Measurements from ENCODE around the gene GAB3.
"Not testable (repeated sequence)": the region's sequence is repeated elsewhere in the genome, so short reads cannot be mapped to it uniquely, and the experiment has no call there.

The GAB3 gene

GRCh38 chrX:154655346-154655745 is 95.5 kb downstream of the GAB3 start:
- H3K36me3 ChIP-seq (ENCODE audit: control insufficient read depth in 2 of 2, insufficient read depth in 2 of 2, low read length in 2 of 2): no peaks in the 10 kb centered on the region

DNA sequence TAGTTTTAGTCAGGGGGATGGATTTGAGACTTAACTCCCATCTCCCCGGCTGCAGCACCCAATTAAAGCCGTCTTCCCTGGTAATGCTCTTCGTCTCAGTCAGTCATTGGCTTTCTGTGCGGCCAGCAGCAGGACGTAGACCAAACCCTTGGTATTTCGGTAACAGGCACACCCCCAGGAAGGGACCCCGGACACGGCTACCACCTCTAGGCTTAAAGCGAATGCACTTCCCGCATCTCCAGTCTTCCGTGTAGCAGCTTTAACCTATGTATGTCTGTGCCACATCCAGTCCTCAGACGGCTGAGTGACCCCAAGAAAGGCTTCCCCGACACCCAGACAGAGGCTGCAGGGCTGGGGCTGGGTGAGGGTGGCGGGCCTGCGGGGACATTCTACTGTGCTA is 96.0 kb downstream of the GAB3 start:
- H3K27me3 ChIP-seq (ENCODE audit: control insufficient read depth in 1 of 2, insufficient read depth in 2 of 2, low read length in 2 of 2): no peaks in the 10 kb centered on the region

More at GRCh38 chrX:154655346-154655745, 95.5 kb downstream of the GAB3 start:
- Histone ChIP-seq H3K9ac (ENCODE audit: low read length in 2 of 2) (no peak overlapping the region), H3K27me3 (ENCODE audit: control insufficient read depth in 1 of 2, insufficient read depth in 2 of 2, low read length in 2 of 2) (no peaks in the 10 kb centered on the region), H3K4me3 (ENCODE audit: low read length in 2 of 2) (no peak overlapping the region), H3K27ac (ENCODE audit: low read length) (no peak overlapping the region), H3K4me1 (ENCODE audit: control insufficient read depth, insufficient read depth, low read length) (no peaks in the 10 kb centered on the region), H3K9me3 (ENCODE audit: control insufficient read depth in 2 of 2, low read length in 2 of 2) (no peaks in the 10 kb centered on the region)

DNA sequence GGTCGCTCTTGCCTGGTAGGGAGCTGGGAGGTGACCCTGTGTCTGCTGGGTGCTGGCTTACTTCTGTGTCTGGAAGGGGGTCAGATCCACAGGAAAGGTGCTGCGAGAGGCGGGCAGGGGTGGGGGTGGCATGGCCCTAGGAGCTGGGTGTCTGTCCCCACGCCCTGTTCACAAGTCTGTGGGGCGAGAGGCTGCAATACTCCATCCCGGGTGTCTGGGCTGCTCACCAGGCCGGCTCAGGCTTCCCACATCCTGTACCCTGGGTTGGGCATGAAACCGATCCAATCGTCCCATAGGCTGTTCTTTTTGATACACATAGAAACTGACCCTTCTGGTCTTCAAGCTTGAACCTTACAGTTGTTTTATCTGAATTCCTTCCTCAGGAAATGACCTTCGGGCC is 96.5 kb downstream of the GAB3 start:
- Histone ChIP-seq H3K27ac (ENCODE audit: low read length) (no peak overlapping the region), H3K9me3 (ENCODE audit: control insufficient read depth in 2 of 2, low read length in 2 of 2) (no peaks in the 10 kb centered on the region), H3K36me3 (ENCODE audit: control insufficient read depth in 2 of 2, insufficient read depth in 2 of 2, low read length in 2 of 2) (no peaks in the 10 kb centered on the region), H3K4me1 (ENCODE audit: control insufficient read depth, insufficient read depth, low read length) (no peaks in the 10 kb centered on the region), H3K4me3 (ENCODE audit: low read length in 2 of 2) (no peak overlapping the region), H3K9ac (ENCODE audit: low read length in 2 of 2) (no peak overlapping the region), H3K27me3 (ENCODE audit: control insufficient read depth in 1 of 2, insufficient read depth in 2 of 2, low read length in 2 of 2) (no peaks in the 10 kb centered on the region)

More for the DNA sequence above, 96.0 kb downstream of the GAB3 start:
- Histone ChIP-seq H3K27ac (ENCODE audit: low read length) (no peak overlapping the region), H3K36me3 (ENCODE audit: control insufficient read depth in 2 of 2, insufficient read depth in 2 of 2, low read length in 2 of 2) (no peaks in the 10 kb centered on the region), H3K9me3 (ENCODE audit: control insufficient read depth in 2 of 2, low read length in 2 of 2) (no peaks in the 10 kb centered on the region), H3K4me3 (ENCODE audit: low read length in 2 of 2) (no peak overlapping the region), H3K4me1 (ENCODE audit: control insufficient read depth, insufficient read depth, low read length) (no peaks in the 10 kb centered on the region), H3K9ac (ENCODE audit: low read length in 2 of 2) (no peak overlapping the region)

- H3K27me3 ChIP-seq (ENCODE audit: control insufficient read depth in 1 of 2, insufficient read depth in 2 of 2, low read length in 2 of 2); H3K27ac ChIP-seq (ENCODE audit: low read length); H3K9me3 ChIP-seq (ENCODE audit: control insufficient read depth in 2 of 2, low read length in 2 of 2); H3K4me1 ChIP-seq (ENCODE audit: control insufficient read depth, insufficient read depth, low read length); H3K4me3 ChIP-seq (ENCODE audit: low read length in 2 of 2); H3K36me3 ChIP-seq (ENCODE audit: control insufficient read depth in 2 of 2, insufficient read depth in 2 of 2, low read length in 2 of 2); H3K9ac ChIP-seq (ENCODE audit: low read length in 2 of 2): not testable (repeated sequence)
Measured at GRCh38 chrX:154653413-154653812, 97.5 kb downstream of the GAB3 start, which contains the start of gene CTAG2. Gene CTAG2 (minus strand): TSS chrX:154653579. CDS start chrX:154653515, 64 bp downstream.

DNA sequence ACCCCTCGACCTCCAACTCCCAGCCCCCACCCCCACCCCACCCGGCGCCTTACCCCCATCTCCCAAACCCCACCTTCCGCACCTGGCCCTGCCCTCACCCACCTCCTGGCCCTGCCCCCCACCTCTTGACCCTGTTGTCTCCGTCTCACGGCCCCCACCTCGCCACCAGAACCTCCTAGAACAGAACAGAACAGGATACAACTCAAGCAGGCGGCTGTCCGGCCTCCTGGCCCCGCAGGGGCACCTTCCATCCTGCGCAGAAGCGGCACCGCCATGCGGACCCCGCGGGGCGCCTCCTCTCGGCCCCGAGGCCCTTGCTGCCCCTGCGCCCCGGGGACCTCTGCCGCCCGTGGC is 97.9 kb downstream of the GAB3 start:
- H3K9me3 ChIP-seq (ENCODE audit: control insufficient read depth in 2 of 2, low read length in 2 of 2): no peaks in the 10 kb centered on the region
- no peak overlapping the region for H3K27ac ChIP-seq (ENCODE audit: low read length)
- no peaks in the 10 kb centered on the region for H3K36me3 ChIP-seq (ENCODE audit: control insufficient read depth in 2 of 2, insufficient read depth in 2 of 2, low read length in 2 of 2)
- H3K4me1 ChIP-seq (ENCODE audit: control insufficient read depth, insufficient read depth, low read length): no peaks in the 10 kb centered on the region
- H3K4me3 ChIP-seq (ENCODE audit: low read length in 2 of 2): no peak overlapping the region
- H3K27me3 ChIP-seq (ENCODE audit: control insufficient read depth in 1 of 2, insufficient read depth in 2 of 2, low read length in 2 of 2): peaks cover 0 to 2% of the 10 kb centered on the region in 2 donors
- no peak overlapping the region for H3K9ac ChIP-seq (ENCODE audit: low read length in 2 of 2)

GRCh38 chrX:154652311-154653047 is 98.4 kb downstream of the GAB3 start:
- no peaks in the 10 kb centered on the region for H3K36me3 ChIP-seq (ENCODE audit: control insufficient read depth in 2 of 2, insufficient read depth in 2 of 2, low read length in 2 of 2)
- peaks cover 0 to 2% of the 10 kb centered on the region in 2 donors for H3K27me3 ChIP-seq (ENCODE audit: control insufficient read depth in 1 of 2, insufficient read depth in 2 of 2, low read length in 2 of 2)
- no peak overlapping the region for H3K4me3 ChIP-seq (ENCODE audit: low read length in 2 of 2)
- H3K9me3 ChIP-seq (ENCODE audit: control insufficient read depth in 2 of 2, low read length in 2 of 2): no peaks in the 10 kb centered on the region
- H3K9ac ChIP-seq (ENCODE audit: low read length in 2 of 2): no peak overlapping the region
- no peak overlapping the region for H3K27ac ChIP-seq (ENCODE audit: low read length)
- no peaks in the 10 kb centered on the region for H3K4me1 ChIP-seq (ENCODE audit: control insufficient read depth, insufficient read depth, low read length)

DNA sequence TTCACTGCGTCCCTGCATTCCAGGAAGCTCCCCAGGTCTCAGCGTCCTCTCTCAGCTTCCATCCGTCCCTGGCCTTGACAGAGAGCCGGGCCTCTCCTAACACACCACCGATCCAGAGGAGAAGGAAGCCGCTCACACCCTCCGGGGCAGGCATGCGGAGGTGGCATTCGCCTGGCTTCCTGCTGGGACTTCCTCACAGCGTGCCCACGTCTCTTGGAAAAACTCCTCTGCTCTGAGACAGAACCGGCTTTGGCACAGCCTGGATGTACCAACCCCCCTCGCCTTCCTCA is 100.7 kb downstream of the GAB3 start:
- H3K27ac ChIP-seq (ENCODE audit: low read length): no peak overlapping the region
- no peak overlapping the region for H3K9ac ChIP-seq (ENCODE audit: low read length in 2 of 2)
- no peaks in the 10 kb centered on the region for H3K36me3 ChIP-seq (ENCODE audit: control insufficient read depth in 2 of 2, insufficient read depth in 2 of 2, low read length in 2 of 2)
- H3K4me3 ChIP-seq (ENCODE audit: low read length in 2 of 2): no peak overlapping the region
- H3K27me3 ChIP-seq (ENCODE audit: control insufficient read depth in 1 of 2, insufficient read depth in 2 of 2, low read length in 2 of 2): peaks cover 0 to 2% of the 10 kb centered on the region in 2 donors
- H3K9me3 ChIP-seq (ENCODE audit: control insufficient read depth in 2 of 2, low read length in 2 of 2): no peaks in the 10 kb centered on the region
- H3K4me1 ChIP-seq (ENCODE audit: control insufficient read depth, insufficient read depth, low read length): no peaks in the 10 kb centered on the region

- Histone ChIP-seq H3K36me3 (ENCODE audit: control insufficient read depth in 2 of 2, insufficient read depth in 2 of 2, low read length in 2 of 2) (no peaks in the 10 kb centered on the region), H3K27ac (ENCODE audit: low read length) (no peak overlapping the region), H3K27me3 (ENCODE audit: control insufficient read depth in 1 of 2, insufficient read depth in 2 of 2, low read length in 2 of 2) (peaks cover 0 to 2% of the 10 kb centered on the region in 2 donors), H3K9me3 (ENCODE audit: control insufficient read depth in 2 of 2, low read length in 2 of 2) (no peaks in the 10 kb centered on the region), H3K4me1 (ENCODE audit: control insufficient read depth, insufficient read depth, low read length) (no peaks in the 10 kb centered on the region), H3K4me3 (ENCODE audit: low read length in 2 of 2) (no peak overlapping the region), H3K9ac (ENCODE audit: low read length in 2 of 2) (no peak overlapping the region)
Measured at GRCh38 chrX:154649503-154650220, 101.2 kb downstream of the GAB3 start.

GRCh38 chrX:154648931-154649330 is 101.9 kb downstream of the GAB3 start:
- peaks cover 0 to 2% of the 10 kb centered on the region in 2 donors for H3K27me3 ChIP-seq (ENCODE audit: control insufficient read depth in 1 of 2, insufficient read depth in 2 of 2, low read length in 2 of 2)
- H3K4me3 ChIP-seq (ENCODE audit: low read length in 2 of 2): no peak overlapping the region
- H3K4me1 ChIP-seq (ENCODE audit: control insufficient read depth, insufficient read depth, low read length): no peaks in the 10 kb centered on the region
- no peaks in the 10 kb centered on the region for H3K36me3 ChIP-seq (ENCODE audit: control insufficient read depth in 2 of 2, insufficient read depth in 2 of 2, low read length in 2 of 2)
- H3K9me3 ChIP-seq (ENCODE audit: control insufficient read depth in 2 of 2, low read length in 2 of 2): no peaks in the 10 kb centered on the region
- H3K27ac ChIP-seq (ENCODE audit: low read length): no peak overlapping the region
- H3K9ac ChIP-seq (ENCODE audit: low read length in 2 of 2): no peak overlapping the region

DNA sequence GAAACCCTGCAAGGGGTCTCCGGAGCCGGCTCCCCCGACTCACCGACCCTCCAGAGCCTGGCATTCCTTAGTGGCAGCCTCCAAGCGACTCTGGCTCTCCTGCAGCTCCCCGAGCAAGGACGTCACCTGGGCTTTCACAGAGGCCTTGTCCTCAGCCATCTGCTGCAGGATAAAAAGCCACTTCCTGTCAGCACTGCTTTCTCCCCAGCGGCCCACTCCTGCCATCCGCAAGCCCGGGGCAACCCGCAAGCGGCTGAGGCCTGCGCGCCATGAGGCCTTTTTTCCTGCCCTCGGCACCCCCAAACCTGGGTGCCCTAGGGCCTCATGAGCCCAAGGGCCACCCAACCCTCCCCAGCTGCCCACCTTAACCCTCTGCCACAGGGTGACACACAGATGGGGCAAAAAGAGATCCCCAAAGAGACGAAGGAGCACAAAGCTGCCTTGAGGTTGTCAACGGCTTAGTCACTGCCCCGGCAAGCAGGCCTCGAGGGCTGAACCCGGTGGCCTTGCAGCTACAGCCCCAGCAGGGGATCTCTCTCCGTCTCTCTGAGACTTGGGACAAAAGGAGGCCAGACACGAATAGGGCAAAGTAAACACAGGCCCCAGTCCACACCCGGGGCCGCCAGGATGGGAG is 105.0 kb downstream of the GAB3 start:
- H3K9me3 ChIP-seq (ENCODE audit: control insufficient read depth in 2 of 2, low read length in 2 of 2); H3K36me3 ChIP-seq (ENCODE audit: control insufficient read depth in 2 of 2, insufficient read depth in 2 of 2, low read length in 2 of 2); H3K9ac ChIP-seq (ENCODE audit: low read length in 2 of 2); H3K4me1 ChIP-seq (ENCODE audit: control insufficient read depth, insufficient read depth, low read length); H3K4me3 ChIP-seq (ENCODE audit: low read length in 2 of 2); H3K27ac ChIP-seq (ENCODE audit: low read length); H3K27me3 ChIP-seq (ENCODE audit: control insufficient read depth in 1 of 2, insufficient read depth in 2 of 2, low read length in 2 of 2): not testable (repeated sequence)

DNA sequence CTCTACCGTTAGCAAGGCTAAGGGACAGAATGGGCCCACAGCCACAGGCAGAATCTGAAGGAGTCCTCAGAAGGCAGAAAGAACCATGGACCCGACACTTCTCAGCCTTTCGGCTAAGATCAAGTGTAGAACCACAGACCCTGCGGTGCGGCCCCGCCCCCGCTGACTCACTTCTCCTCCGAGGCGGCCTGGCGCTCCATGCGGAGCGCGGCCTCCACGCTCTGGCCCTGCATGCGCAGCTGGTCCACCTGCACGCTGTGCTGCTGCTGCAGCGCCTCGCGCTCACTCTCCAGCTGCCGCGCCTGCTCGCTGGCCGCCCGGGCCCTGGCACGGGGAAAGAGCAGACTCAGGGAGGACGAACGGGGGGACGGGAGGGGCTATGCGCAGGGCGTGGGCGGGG is 107.2 kb downstream of the GAB3 start:
- not testable (repeated sequence) for H3K9ac ChIP-seq (ENCODE audit: low read length in 2 of 2); H3K4me3 ChIP-seq (ENCODE audit: low read length in 2 of 2); H3K27ac ChIP-seq (ENCODE audit: low read length); H3K9me3 ChIP-seq (ENCODE audit: control insufficient read depth in 2 of 2, low read length in 2 of 2); H3K27me3 ChIP-seq (ENCODE audit: control insufficient read depth in 1 of 2, insufficient read depth in 2 of 2, low read length in 2 of 2); H3K36me3 ChIP-seq (ENCODE audit: control insufficient read depth in 2 of 2, insufficient read depth in 2 of 2, low read length in 2 of 2); H3K4me1 ChIP-seq (ENCODE audit: control insufficient read depth, insufficient read depth, low read length)
